GM18870 (cell line): ENCODE data around the gene MYH10.

ENCODE experiments used
- ATAC-seq: cut with Tn5 transposase; IDR thresholded peaks from one replicate; pipeline ENCODE4 v1.9.1; 2021; ENCODE audit warnings: moderate library complexity; ENCODE audit not compliant: unreplicated experiment

MYH10 gene

GRCh38 chr17:8610558-8610957, 20.0 kb downstream of the MYH10 start:
- no peak for ATAC-seq

DNA sequence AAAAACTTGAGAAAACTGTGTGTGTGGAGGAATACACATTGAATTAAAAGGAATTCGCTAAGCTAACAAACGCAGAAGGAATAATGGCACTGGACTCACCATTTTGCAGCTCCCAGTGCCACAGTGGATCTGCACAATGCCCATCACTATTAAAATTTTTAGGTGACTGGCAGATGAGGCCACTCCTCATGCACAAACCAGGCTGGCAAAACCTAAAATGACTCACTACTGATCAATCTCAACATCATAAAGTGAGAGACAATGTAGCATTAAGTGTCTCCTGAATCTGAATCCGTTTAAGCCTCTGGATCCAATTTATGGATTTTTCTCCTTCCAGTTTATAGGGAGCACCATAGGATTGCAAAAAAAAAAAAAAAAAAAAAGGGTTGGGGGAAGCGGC, 20.6 kb downstream of the MYH10 start:
- no peak for ATAC-seq

DNA sequence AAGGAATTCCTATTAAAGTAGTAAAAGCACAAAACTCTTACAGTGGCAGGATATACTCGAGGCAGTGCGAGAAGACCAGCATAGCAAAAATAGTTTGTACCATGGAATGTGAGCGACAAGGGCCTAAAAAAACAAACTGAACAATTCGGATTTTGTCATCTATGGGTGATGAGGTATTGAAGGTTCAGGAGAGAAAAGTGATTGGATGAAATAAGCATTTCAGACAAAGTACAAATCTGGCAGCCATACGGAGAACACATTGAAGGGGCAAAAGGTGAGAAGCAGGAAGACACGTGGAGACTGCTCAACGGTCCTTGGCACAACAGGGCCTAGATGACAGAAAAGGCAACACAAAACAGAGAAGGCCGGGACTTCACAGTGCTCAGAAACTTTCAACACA, 22.5 kb downstream of the MYH10 start:
- ATAC-seq = no peak

DNA sequence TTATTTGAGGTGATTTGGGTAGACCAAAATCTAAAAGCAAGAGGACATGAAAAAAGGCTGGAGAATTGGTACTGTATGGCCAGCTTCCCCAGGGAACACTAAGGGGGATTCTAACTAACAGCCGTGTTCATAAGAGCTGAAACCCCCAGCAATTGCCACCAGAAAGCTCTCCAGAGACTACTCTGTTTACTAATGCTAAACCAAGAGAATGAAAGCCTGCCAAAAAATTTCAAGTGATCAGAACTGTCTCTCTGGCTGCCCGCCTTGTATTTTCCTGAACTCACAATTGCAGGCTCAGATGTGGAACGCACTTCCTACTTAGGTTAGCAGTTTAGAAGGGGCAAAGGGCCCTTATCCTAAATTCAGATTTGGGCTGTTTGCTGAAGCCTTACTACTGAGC, 24.1 kb downstream of the MYH10 start:
- no peak for ATAC-seq

GRCh38 chr17:8602679-8603078, 27.8 kb downstream of the MYH10 start:
- ATAC-seq = no peak

- no peak for ATAC-seq
These were observed 31.0 kb downstream of the MYH10 start for GRCh38 chr17:8599351-8600011.

DNA sequence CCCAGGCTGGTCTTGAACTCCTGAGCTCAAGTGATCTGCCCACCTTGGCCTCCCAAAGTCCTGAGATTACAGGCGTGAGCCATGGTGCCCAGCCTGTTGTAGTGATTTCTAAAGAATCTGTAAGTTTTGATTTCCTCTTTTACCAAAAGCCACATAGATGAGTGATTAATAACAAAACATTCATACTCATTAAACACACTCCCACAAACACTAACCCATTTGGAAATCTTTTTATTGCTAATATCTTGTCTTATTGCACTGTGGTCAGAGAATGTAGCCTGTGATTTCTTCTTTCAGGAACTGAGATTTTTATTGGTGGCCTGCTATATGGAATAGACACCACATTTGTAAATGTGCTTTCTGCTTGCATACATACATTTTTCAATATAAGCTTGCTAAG, 31.6 kb downstream of the MYH10 start:
- ATAC-seq = no peak

- no peak for ATAC-seq
These were observed 36.7 kb downstream of the MYH10 start for GRCh38 chr17:8593830-8594229.

- ATAC-seq = no peak
These were observed 37.2 kb downstream of the MYH10 start for GRCh38 chr17:8593276-8593675.

DNA sequence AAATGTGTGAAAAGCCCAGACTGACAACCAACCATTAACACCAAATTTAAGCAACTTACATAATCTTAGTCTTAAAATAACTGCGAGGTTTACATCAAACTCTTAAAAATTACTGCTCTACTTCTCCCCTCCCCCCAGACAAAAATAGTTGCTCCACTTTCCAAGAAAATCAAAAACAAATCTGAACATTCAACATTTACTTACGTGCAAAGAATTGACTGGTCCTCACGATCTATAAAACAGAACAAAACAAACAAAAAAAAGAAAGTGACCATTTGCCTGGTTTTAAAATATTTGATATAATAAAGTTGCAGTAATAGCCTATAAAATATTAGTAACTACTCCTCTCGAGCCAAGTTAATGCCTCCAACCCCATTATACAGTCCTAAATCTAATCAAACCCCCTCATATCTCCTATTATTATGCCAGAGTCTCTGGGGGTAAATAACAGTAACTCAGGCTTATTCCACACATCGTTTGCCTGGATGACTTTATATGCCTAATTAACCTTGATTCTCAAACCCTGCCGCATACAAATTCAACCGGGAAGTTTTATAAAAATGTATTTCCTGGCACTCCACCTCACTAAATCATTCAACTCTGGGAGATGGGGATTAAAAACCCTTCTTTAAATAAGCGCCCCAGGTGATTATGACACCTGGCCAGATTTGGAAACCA, 41.5 kb downstream of the MYH10 start:
- no peak for ATAC-seq

DNA sequence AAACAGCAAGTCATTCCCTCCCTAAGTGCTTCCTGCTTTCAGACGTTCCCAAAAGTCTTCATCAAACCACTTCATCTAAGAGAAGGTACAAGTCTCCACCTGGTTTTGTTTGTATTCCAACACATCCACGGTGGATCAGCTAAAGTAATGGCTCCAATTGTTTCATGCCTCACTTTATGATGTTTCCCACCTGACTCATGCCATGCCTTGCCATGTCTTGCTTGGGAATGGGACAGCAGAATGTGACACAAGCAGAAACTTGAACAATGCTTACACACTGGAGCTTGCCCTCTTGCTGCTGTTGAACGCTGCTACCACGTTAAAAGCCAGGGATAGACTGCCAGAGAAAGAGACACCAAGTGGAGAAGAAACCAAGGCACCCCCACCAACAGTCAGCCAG, 43.8 kb downstream of the MYH10 start:
- no peak for ATAC-seq

DNA sequence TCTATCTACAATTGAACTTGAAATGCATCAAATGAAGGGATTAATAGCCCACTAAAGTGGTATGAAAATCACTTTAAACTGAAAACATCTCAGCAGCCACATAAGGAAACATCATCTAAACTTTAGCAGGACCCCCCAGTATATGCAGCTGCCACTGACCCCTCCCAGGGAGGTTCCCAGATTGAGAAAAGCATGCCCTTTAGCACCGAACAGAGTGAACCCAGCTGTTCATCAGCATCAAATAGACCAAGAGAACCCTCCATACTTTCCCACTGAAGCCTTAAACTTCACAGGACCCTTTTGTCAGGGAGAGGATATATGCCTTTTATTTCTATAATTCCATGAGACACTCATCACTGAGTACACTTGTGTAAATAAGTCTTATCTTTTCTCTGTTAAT, 44.6 kb downstream of the MYH10 start:
- ATAC-seq = no peak

DNA sequence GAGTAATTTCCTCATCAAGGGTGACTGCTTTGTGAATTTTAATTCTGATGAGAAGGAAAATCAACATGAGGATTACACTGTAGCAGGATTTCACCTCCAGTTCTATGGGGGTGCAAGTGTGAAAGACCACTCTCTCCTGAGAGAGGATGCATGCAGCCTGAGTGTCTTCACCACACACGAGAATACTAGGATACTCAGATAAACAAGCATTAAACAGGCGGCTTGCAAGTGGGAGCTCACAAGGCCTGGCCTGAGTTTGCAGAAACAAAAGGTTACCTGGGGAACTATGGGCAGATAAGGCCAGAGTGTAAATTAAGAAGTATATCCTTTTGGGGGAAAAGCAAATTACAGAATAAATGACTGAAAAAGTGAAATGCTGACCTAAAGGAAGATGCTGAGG, 46.6 kb downstream of the MYH10 start:
- no peak for ATAC-seq

DNA sequence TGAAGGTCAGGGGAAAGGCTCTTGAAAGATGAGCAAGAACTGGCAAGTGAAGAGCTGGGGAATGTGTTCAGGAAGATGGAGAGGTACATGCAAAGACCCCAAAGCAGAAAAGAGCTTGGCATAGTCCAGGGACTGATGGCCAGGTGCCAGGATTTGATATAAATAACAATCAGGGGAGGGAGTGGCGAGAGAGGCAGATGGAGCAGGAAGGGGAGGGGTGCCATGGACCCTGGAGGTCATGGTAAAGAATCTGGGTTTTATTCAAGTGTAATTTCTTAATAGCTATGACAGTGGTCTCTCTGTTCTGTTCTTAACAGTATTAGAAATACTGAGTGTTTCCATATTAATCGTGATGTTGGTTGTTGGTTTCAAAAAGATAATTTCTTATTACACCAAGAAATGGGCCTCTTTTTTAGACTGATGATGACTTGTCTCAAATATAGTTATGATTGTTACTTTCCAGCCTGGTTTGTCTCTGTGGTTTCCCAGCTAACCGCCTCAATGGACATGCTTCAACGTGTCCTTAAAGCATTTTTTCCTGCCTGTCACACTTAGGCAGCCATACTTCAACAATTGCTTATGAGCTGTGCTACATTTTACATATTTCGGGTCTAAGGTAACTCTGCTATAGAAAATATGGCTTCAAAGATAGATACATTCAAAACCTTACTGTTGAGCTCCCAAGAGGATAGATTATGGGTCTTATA, 49.4 kb downstream of the MYH10 start:
- ATAC-seq = peak; percentile 58

GRCh38 chr17:8577868-8578267, 52.7 kb downstream of the MYH10 start:
- ATAC-seq = no peak

DNA sequence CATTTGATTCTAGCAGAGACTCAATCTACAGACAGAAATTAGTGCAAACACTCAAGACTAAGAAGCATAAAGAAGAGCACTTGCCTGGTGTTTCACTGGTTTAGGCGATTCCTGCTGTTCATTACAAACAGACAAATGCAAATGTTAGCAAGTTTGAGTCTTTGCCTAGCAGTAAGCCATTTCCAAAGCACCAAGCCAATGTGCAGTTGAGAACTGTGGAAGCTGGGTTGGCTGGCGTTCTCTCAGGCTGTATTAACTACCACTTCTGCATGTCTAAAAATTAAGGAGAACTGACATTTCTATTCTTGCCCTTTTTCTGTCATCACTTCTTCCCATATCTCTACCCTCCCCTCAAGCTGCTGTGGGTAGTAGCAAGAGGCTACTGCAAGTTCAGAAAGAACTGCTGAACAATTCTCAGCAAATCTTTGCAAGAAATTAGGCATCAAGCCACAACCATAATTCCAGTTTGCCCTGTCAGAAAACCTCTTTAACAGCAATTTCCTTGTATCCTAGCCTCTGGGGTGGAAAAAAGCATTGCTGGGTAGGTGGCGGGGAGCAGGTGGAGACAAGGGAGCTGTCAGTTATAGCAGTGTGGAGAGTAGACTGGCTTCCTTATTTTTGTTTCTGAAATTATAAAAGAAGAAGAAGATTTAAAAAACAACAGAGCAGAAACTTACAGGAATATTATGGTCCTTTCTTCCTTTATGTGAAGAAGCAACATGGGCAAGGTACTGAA, 53.8 kb downstream of the MYH10 start:
- no peak for ATAC-seq

DNA sequence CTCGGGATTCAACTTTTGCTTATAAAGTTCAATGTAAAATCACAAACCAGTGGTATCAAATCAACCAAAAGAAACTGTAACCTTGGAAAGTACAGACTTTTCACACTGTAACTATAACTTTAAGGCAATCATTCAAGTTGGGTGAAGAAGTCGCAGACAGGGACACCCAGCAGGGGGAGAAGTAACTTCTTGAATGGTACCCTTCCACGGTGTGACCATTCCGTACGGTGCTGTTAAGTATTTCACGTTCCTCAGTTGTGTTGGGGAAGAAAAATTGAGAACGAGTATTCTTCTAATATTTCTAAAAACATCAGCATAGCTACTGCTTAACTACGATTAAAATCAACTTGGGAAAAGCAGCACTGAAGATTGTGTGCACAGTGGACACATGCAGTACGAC, 55.8 kb downstream of the MYH10 start:
- ATAC-seq = no peak

- ATAC-seq = no peak
These were observed 57.8 kb downstream of the MYH10 start for GRCh38 chr17:8572764-8573163.

GRCh38 chr17:8563981-8564602, 66.4 kb downstream of the MYH10 start:
- no peak for ATAC-seq

DNA sequence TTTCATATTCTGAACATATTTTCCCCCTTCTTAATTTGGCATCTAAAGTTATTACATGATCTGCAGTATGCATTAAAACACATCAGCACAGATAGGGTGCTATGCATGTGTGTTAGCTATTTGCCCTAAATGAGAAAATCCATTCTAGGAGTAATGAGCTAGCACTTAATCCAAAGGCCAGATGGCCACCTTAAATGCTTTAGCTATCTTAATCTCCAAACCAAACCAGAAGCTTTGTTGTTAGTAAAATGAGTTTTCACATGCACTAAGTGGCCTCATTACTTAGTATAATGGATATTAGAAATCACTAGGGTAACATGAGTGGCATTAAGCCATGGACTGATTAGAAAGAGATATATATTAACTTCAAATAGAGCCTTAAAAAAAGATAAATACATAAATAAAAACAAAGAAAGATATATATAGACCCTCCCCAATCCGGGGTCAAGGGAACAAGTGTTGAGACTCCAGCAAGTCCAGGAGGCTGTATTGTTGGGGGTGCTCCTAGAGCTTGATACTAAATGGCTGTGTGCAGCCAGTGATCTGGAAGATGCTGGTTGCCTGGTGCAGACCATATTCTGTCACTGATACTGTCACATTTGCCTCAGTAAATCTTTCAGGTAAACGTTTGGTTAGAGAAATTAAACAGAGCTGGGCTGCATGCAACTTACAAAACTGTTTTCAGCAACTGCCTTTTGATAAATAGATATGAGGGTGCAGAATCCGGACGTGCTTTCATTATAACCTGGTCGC, 67.3 kb downstream of the MYH10 start:
- no peak for ATAC-seq
